Caki2 (cell line): ENCODE results near the gene ACTMAP. TPM values are rescaled to one million over a fixed set of nuclear protein-coding genes. Genes with fewer than 3 reads are reported as not detected.
"Not testable (repeated sequence)": the region's sequence is repeated elsewhere in the genome, so short reads cannot be mapped to it uniquely, and the experiment has no call there.

ENCODE experiments used
- DNase-seq: peaks from one replicate; pipeline ENCODE4 v3.0.0-alpha.2; 2015; ENCODE audit warnings: low read depth
- in situ Hi-C: cut with HindIII; loops from 2 replicates; pipeline ENCODE4 v1.10.0; 2016; ENCODE audit warnings: low sequenced_read_pairs, low pct_unique_long_range_greater_than_20kb, mixed read lengths
- total RNA-seq: library from RNA; depleted of rRNA; stranded (reverse); fragments of >200 nt; shearing (Covaris generic); gene quantifications from 2 replicates; pipeline ENCODE4 v1.2.3, GENCODE V29; 2014; ENCODE audit warnings: low replicate concordance

The ACTMAP gene
- total RNA-seq, 1 experiment from 2014 or later, result 3.3 TPM

DNA sequence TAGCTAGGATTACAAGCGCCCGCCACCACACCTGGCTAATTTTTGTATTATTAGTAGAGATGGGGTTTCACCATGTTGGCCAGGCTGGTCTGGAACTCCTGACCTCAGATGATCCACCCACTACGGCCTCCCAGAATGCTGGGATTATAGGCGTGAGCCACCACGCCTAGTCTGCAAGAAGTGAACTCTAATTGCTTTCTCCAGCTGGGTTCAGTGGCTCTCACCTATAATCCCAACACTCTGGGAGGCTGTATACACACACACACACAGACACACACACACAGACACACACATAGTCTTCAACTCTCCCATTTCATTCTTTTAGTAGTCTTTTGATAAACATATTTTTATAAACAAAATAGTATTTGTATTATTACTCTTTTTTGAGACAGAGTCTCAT, 20.2 kb downstream of the ACTMAP start:
- in situ Hi-C loops, result not testable (repeated sequence)

DNA sequence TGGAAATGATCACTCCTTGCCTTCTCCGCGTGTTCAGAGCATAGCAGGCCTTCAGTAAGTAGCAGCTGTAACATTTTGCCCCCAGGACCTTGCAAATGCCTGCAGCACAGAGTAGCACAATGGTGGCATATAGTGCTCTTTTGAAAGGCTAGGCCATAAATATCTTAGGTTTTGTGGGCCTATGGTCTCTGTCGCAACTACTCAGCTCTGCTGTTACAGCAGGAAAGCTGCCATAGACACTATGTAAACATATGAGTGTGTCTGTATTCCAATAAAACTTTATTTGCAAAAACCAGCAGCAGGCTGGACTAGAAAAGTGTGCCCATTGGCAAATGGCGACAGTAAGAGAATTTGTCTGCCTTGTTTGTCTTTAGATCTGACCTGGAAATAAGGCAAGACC, 24.0 kb downstream of the ACTMAP start:
- in situ Hi-C loops, result no loop called here
- DNase-seq, result no peak

More for the DNA sequence above, 20.2 kb downstream of the ACTMAP start:
- DNase-seq, result not testable (repeated sequence)

DNA sequence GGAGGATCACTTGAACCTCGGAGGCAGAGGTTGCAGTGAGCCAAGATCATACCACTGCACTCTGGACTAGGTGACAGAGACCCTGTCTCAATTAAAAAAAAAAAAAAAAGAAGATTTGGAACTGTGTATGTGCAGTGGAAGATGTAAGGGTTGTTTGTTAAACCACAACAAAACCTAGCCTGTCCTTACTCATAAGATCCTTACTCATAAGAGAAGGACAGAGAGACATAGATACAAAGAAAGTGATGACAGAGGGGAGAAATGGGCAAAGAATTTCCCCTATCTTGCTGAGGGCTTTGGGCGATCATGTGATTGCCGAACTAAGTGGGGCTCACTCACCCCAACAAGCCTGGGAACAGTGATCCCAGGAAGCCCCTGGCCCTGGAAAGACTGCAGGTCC, 25.4 kb downstream of the ACTMAP start:
- DNase-seq, result no peak
- in situ Hi-C loops, result no loop called here

DNA sequence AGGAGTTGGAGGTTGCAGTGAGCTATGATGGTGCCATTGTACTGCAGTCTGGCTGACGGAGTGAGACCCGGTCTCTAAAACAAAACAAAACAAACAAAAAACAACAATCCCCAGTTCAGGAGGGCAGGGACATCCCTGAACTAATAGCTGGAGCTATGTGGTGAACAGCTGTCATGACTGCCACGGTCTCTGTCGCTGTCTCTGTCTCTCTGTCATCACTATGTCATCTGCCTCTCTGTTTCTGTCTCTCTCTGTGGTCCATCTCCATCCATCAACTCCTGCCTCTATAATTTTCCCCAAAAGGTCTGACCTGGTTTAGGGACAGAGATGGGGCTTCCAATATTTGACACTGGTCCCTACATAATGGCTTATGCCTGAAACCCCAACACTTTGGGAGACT, 26.0 kb downstream of the ACTMAP start:
- in situ Hi-C loops, result no loop called here
- DNase-seq, result no peak

DNA sequence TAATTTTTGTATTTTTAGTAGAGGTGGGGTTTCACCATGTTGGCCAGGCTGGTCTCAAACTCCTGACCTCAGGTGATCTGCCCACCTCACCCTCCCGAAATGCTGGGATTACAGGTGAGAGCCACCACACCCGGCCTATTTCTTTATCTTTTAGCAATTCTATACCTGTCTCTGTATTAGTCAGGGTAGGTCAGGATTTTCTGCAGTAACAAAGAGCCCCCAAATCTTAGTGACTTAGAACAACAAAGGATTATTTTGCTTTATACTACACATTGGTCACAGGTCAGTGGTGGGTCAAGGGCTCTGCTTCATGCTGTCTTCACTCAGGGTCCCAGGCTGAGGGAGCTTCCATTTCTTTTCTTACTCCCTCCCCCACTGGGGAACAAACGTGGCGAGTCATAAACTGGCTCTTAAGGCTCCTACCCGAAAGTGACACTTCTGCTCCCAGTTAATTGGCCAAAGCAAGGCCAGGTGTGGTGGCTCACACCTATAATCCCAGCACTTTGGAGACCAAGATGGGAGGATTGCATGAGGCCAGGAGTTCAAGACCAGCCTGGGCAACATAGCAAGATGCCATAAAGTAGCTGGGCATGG, 26.5 kb downstream of the ACTMAP start:
- DNase-seq, result no peak
- in situ Hi-C loops, result no loop called here

DNA sequence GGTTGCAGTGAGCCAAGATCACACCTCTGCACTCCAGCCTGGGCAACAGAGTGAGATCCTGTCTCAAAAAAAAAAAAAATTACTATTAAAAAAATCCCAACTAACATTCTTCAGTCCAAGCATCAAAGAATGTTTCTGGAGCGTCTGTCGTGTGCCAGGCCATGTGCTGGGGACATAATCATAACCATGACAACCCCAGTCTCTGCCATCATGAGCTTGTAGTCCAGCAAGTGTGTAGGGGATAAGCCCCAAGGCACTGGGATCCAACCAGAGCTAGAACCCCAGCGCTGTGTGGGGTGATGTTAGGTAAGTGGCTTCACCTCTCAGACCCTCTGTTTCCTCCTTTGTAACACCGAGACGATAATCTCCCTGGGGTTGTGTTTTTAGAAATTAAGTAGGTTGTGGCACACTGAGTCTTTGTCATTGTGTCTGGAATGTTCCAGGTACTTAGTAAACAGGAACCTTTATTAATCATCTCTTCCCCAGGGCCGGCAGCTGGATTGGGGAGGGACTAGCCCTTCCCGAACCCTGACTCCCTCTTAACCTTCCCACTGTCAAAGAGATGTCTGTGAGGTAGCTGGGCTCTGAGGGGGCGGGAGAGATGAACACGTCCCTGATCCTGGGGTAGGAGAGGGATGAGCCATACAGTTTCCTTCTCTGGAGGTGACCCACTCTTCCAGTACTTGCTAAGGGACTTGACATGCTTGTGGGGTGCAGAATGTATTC, 28.2 kb downstream of the ACTMAP start:
- DNase-seq, result no peak
- in situ Hi-C loops, result no loop called here

DNA sequence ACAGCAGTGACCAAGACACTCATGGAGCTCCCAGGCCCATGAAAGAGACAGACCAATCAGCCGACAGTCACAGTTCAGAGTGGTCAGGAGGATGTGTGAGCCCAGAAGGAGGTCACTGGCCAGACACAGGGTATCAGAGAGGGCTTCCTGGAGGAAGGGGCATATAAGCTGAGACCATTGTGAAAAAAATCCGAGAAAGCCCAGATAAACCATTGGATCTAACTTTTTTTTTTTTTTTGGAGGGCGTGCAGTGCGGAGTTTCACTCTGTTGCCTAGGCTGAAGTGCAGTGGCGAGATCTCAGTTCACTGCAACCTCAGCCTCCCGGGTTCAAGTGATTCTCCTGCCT, 29.2 kb downstream of the ACTMAP start:
- DNase-seq, result no peak
- in situ Hi-C loops, result no loop called here

DNA sequence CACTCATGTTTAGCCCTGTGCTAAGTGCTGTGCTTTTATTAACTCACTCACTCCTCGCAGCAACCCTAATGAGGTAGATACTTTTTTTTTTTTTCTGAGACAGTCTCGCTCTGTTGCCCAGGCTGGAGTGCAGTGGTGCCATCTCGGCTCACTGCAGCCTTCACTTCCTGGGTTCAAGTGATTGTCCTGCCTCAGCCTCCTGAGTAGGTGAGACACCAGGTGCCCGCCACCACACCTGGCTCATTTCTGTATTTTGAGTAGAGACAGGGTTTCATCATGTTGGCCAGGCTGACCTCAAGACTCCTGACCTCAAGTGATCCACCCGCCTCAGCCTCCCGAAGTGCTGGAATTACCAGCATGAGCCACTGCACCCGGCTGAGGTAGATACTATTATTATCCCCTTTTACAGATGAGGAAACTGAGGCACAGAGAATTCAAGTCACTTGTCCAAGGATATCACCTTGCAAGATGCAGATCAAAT, 30.8 kb downstream of the ACTMAP start:
- in situ Hi-C loops, result no loop called here
- no peak for DNase-seq

DNA sequence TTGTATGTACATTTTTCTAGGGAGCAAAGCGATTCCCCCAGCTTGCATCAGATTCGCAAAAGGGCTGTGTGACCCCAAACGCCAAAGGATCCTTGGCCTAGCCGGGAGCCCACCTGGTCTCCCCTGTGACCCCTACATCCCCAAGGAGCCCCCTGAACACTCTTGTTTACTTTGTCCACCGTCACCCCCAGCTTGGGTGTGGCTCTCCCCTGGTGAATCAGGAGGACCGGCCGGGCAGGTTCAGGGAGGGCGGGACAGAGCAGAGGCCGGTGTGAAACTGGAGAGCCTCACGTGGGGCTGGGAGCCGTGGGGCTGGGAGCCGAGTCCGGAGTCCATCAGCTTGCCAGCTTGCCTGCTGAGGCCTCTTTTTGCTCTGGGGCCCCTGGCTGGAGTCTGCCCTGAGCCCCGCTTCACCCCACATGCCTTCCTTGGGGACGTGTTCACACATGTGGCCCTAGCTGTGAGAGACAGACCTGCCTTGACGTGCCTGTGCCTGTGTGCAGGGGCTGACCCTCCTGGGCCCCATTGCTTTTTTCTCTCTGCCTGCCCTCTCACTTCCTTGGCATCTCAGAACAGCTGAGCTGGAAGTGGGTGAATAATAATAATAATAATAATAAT, 31.4 kb downstream of the ACTMAP start:
- in situ Hi-C loops, result no loop called here
- DNase-seq, result peak; percentile 73

DNA sequence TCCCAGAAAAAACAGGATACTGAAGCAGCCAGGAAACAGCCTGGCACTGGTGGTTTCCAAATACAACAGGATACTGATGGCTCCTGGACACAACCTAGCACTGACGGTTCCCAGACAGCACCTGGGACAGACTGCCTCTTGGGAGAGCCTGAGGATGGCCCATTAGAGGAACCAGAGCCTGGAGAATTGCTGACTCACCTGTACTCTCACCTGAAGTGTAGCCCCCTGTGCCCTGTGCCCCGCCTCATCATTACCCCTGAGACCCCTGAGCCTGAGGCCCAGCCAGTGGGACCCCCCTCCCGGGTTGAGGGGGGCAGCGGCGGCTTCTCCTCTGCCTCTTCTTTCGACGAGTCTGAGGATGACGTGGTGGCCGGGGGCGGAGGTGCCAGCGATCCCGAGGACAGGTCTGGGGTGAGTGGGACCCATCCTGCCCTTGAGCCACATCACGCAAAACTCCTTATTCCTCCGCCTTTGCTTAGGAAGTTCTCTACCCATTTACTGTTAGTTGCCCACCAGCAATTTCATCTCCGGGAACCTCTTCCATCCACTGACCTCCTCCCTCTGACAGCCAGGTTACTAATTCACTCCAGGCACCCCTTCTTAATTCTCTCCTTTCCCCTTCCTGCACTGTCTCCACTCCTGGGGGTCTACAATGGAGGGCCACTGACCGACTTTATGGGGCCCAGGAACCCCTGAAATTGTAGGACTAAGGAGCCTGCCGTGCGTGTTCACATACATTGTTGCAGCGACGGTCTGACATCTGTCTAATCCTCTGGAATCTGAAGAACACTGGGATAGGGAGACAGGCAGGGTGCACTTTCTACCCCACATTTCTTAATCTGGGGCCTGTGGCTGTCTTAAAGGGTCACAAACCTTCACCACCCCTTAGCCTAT, 32.1 kb downstream of the ACTMAP start:
- peak; percentile 54 for DNase-seq
- in situ Hi-C loops, result no loop called here

DNA sequence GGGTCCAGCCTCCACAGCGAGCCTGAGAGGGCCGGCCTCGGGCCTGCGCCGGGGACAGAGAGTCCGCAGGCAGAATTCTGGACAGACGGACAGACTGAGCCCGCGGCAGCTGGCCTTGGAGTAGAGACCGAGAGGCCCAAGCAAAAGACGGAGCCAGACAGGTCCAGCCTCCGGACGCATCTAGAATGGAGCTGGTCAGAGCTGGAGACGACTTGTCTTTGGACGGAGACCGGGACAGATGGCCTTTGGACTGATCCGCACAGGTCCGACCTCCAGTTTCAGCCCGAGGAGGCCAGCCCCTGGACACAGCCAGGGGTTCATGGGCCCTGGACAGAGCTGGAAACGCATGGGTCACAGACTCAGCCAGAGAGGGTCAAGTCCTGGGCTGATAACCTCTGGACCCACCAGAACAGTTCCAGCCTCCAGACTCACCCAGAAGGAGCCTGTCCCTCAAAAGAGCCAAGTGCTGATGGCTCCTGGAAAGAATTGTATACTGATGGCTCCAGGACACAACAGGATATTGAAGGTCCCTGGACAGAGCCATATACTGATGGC, 32.9 kb downstream of the ACTMAP start:
- peak; percentile 51 for DNase-seq
- in situ Hi-C loops, result no loop called here

DNA sequence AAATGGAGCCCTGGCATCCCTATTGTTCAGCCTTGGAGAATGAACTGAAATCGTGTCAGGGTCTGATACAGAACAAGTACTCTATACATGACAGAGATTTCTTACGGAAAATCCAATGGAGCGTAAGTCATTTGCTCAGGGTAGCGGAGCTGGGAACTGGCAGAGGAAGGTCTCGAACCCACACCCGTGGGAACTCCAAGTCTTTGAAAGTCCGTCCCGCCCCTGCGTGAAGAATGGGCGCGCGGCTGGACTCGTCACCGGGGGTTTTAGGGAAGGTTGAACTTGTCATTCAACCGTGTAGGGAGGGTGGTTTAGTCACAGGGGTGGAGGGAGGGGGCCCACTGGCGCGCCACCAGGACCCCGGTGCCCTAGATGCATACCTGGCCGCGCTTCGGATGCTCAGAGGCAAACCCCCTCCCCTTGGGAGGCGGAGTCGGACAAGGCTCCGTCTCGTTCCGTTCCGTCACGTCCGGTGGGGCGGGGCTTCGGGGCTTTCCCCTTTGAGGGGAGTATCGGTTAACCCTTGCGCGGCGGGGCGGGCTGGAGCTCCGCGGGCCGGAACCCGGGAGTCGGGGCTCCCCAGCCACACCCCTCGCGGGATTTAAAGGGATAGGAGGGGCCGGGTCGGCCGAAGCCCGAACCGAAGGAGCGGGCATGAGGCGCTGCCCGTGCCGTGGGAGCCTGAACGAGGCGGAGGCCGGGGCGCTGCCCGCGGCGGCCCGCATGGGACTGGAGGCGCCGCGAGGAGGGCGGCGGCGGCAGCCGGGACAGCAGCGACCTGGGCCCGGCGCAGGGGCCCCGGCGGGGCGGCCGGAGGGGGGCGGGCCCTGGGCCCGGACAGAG, 33.6 kb downstream of the ACTMAP start, which contains the start of the genes COQ8B and ITPKC:
Gene COQ8B (minus strand): TSS at position 405 of the 843 bp plus-strand sequence. CDS start 2,254 bp downstream, outside the sequence.
Gene ITPKC (plus strand): TSS at position 631 of the 843 bp plus-strand sequence. CDS start 24 bp downstream, at position 655.
- in situ Hi-C loops, result no loop called here
- DNase-seq, result peak; percentile 100

DNA sequence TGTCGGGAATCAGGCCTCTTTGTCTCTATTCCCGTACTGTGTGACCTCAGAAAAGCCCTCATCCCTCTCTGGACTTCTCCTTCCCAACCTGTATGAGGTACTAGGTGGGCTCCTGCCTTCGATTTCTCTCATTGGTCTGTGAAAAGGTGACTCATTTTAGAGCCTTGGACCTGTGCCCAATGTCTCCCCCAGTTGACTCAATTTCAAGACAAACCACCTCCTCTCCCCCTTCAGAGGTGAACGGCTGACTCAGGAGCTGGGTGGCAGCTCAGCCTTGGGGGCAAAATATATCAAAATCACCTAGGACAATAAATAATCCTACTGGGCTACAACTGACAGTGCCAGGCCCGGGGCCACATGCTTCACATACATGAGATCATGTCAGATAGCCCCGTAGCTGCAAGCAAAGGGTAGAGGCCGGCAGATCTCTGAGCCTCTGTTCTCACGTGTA, 34.2 kb downstream of the ACTMAP start:
- peak; percentile 98 for DNase-seq
- in situ Hi-C loops, result no loop called here

DNA sequence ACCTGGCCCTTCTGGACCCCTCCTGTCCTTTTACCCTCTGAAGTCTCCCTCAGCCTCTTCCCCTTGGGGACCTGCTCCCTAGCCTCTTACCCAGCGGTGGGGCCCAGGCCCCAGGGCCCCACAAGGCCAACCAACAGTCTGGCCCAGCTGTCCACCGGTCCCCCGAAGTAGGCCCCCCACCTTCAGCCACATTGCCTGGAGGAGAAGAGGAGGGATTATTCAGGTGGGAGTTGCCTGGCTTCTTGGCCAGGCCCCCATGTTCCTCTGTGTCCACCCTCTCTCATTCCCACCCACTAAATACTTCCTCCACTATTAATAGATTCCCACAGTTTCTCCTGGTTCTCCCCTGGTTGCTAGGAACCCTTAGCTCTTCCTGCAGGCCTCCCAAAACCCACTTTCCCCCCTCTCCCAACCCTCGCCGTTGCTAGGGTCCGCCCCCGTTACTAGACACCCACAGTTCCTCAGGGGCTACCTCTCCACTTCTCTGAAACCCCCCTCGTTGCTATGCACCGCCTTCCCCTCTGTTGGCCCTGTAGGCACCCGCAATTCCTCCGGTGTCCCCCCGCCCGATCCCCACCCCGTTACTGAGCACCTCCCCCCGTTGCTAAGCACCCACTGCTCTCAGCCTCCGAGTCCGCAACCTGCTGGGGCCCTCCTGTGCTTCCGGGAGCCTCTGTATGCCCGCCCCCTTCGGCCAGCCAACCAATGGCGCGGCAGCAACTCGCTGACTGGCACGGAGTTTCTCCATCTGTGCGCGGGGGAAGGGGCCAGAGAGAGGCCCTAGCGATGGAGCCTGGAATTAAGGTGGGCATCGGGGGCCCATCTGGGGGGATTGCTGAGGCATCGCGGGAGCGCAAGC, 35.6 kb downstream of the ACTMAP start:
- in situ Hi-C loops, result no loop called here
- DNase-seq, result peak; percentile 95

DNA sequence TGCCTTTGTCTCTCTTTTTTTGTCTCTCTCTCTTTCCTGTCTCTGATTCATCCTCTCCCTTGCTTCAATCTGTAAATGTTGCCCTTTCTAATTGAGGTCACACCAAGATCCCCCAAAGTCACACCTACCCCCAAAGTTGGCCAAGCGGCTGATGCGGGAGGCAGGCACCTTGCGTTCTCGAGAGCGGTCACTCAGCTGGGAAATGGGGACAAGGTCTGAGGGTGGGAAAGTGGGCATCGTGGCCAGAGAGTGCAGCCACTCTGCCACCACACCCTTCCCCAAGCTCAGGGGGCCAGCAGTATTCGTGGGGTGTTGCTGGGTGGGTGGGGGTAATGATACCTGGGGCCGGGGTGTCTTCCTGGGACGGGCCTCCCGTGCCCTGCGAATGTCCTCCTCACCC, 36.3 kb downstream of the ACTMAP start:
- in situ Hi-C loops, result no loop called here
- no peak for DNase-seq

DNA sequence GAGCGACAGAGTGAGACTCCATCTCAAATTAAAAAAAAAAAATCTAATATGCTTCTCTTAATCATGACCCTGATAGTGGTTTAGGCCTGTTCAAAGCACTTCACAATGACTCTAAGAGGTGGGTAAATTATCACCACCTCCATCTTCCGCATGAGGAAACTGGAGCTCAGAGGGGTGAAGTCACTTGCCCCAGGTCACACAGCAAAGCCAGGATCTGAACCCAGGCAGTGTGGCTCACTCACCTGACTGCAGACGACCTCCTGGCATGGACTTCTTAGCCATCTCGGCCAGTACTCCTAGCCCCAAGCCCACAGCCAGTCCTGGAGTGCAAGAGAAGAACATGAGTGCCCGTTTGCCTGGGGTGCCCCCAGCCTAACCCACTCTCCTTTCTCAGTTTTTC, 40.5 kb downstream of the ACTMAP start:
- no peak for DNase-seq
- in situ Hi-C loops, result no loop called here
